ENCODE data around the gene SOBP. TPM values are rescaled to one million over a fixed set of nuclear protein-coding genes. Genes with fewer than 3 reads are reported as not detected.
A peak's percentile ranks its signal among the peaks of the same experiment; 100 is the strongest.

Gene SOBP
- total RNA-seq, 1 donor from 2014 or later = 5.4 TPM

- peaks cover 0 to 7% of the 10 kb centered on the region in 2 donors for H3K4me1 ChIP-seq
- no peak for DNase-seq (ENCODE audit: low spot score in 2 of 2)
- H3K27ac ChIP-seq = no peak overlapping the region
- TF ChIP-seq CTCF (IDR thresholded peaks at IDR 0.05) = no peak
- no peaks in the 10 kb centered on the region for H3K27me3 ChIP-seq
- intact Hi-C loops (cut with DNase I) = no loop called here
- no peaks in the 10 kb centered on the region for H3K36me3 ChIP-seq
- H3K4me3 ChIP-seq = peak overlapping the region; percentile 46 to 58
- no peaks in the 10 kb centered on the region for H3K9me3 ChIP-seq
These were observed 144.6 kb downstream of the SOBP start for GRCh38 chr6:107634324-107635056.

- H3K27ac ChIP-seq = no peak overlapping the region
- TF ChIP-seq CTCF (IDR thresholded peaks at IDR 0.05) = no peak
- H3K27me3 ChIP-seq = no peaks in the 10 kb centered on the region
- intact Hi-C loops (cut with DNase I) = no loop called here
- H3K9me3 ChIP-seq = no peaks in the 10 kb centered on the region
- peak overlapping the region; percentile 46 to 58 for H3K4me3 ChIP-seq
- H3K4me1 ChIP-seq = peaks cover 0 to under 1% of the 10 kb centered on the region in 2 donors
- DNase-seq (ENCODE audit: low spot score in 2 of 2) = no peak
- no peaks in the 10 kb centered on the region for H3K36me3 ChIP-seq
These were observed 145.2 kb downstream of the SOBP start for GRCh38 chr6:107635057-107635515.

DNA sequence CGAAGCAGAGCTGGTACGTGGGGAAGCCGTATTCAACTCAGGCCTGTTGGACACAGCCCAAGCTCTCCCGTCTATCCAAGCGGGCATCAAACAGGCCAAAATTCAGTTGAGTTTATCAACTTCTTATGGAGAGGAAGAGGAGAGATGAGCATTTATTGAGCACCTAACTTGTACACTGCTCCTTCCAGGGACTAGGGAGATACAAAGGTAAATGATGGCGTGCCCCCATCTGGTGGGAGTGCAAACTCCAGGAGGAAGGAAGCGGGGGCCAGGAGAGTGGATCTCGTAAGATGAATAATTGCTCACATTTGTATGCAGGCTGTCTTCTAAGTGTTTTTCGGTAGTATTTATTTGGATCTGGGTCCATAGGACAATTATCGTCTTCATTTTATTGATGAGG is 146.6 kb downstream of the SOBP start:
- no peaks in the 10 kb centered on the region for H3K27me3 ChIP-seq
- intact Hi-C loops (cut with DNase I) = no loop called here
- no peak overlapping the region for H3K27ac ChIP-seq
- no peak overlapping the region for H3K4me3 ChIP-seq
- no peak for TF ChIP-seq CTCF (IDR thresholded peaks at IDR 0.05)
- DNase-seq (ENCODE audit: low spot score in 2 of 2) = no peak
- H3K36me3 ChIP-seq = no peaks in the 10 kb centered on the region
- H3K9me3 ChIP-seq = no peaks in the 10 kb centered on the region
- H3K4me1 ChIP-seq = no peaks in the 10 kb centered on the region

DNA sequence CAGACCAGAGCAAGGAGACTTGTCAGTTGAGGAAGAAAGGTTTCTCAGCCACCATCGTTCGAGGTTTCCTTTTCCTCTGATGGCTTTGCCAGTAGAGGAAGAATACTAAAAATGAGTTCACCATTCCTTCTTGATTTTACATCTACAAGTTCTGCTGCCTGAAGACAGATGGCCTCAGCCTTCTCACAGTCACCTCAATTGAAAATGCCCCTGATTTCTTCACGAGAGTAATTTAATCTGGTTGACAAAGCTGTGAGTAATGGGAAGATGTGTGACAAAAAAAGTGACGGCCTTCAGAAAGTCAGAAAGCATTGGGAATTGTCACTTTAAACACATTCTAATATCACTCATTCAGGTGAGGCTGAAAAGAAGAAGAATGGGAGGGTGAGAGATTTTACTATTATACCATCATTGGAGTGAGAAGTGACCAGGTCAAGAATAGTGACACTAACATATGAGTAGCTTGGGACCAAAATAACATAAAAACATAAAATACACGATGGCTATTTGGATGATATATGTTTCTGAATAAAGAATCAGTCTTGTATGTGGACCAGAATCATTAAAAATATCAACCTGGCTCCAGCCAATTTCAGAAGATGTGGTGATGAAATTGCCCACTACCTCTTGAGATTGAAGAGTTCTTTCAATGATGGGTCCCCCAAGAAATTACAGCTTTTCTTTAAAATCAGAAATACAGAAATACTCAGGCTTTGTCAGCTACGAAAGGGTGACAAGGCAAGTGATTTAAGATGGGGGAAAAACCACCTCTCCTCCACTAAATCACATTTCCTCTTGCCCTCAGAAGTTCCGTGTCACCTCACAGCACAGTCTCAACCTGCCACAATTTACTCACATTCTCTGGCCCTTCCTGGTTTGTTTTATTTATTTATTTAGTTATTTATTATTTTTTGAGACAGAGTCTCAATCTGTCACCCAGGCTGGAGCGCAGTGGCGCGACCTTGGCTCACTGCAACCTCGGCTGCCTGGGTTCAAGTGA is 147.7 kb downstream of the SOBP start:
- no peak for DNase-seq (ENCODE audit: low spot score in 2 of 2)
- Histone ChIP-seq H3K9me3 (no peaks in the 10 kb centered on the region), H3K36me3 (no peaks in the 10 kb centered on the region), H3K27me3 (no peaks in the 10 kb centered on the region), H3K4me3 (no peak overlapping the region), H3K4me1 (peaks cover 0 to 2% of the 10 kb centered on the region in 2 donors), H3K27ac (no peak overlapping the region)
- no peak for TF ChIP-seq CTCF (IDR thresholded peaks at IDR 0.05)
- intact Hi-C loops (cut with DNase I) = no loop called here

DNA sequence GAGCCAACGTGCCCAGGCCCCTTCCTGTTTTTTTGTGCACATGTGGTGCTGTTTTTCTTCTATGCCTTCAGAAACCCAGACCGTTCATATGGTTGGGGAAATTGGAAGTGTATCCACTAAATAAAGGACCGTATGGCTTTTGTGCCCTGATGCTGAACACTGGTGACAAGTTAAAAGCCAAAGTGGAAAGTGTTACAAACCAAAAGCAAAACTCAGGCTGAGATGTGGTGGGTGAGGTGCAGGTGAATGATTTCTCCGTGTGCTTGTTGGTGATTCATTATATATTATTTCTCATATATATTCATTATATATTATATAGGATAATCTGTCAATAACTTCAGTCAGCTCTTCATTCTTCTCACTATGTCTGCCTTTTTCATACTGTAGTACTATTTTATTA is 148.6 kb downstream of the SOBP start:
- intact Hi-C loops (cut with DNase I) = no loop called here
- Histone ChIP-seq H3K27me3 (no peaks in the 10 kb centered on the region), H3K4me3 (no peak overlapping the region), H3K27ac (no peak overlapping the region), H3K9me3 (no peaks in the 10 kb centered on the region), H3K4me1 (peaks cover 0 to 2% of the 10 kb centered on the region in 2 donors), H3K36me3 (no peaks in the 10 kb centered on the region)
- no peak for DNase-seq (ENCODE audit: low spot score in 2 of 2)
- no peak for TF ChIP-seq CTCF (IDR thresholded peaks at IDR 0.05)

Data from ascending aorta (tissue), 2 donors.